WERI-Rb-1 (cell line): ENCODE data around the gene TTBK1.

Experiments
- DNase-seq: peaks from one replicate; pipeline ENCODE4 v3.0.0-alpha.2; 2020
- H3K27ac ChIP-seq: fragments of 250-450 bp; sonication (Bioruptor Pico); 2 replicates; pipeline ENCODE4 v1.5.1; 2020; ENCODE audit warnings: mild to moderate bottlenecking, moderate library complexity
- H3K27me3 ChIP-seq: fragments of 250-450 bp; sonication (Bioruptor Pico); 2 replicates; pipeline ENCODE4 v1.5.1; 2021; ENCODE audit warnings: mild to moderate bottlenecking, low read depth, moderate library complexity; ENCODE audit not compliant: insufficient read depth, severe bottlenecking
- H3K36me3 ChIP-seq: fragments of 250-450 bp; sonication (Bioruptor Pico); 2 replicates; pipeline ENCODE4 v1.5.1; 2020; ENCODE audit warnings: mild to moderate bottlenecking, moderate library complexity
- H3K4me3 ChIP-seq: 2 replicates; pipeline ENCODE4 v1.5.1; 2011; ENCODE audit warnings: low read depth, mild to moderate bottlenecking, control low read depth, low read length
- H3K9me3 ChIP-seq: fragments of 250-450 bp; sonication (Bioruptor Pico); 2 replicates; pipeline ENCODE4 v1.5.1; 2021; ENCODE audit warnings: mild to moderate bottlenecking, moderate library complexity; ENCODE audit not compliant: severe bottlenecking
- CTCF ChIP-seq: IDR thresholded peaks from 2 replicates; pipeline ENCODE4 v1.5.1; 2011; ENCODE audit warnings: low read depth, mild to moderate bottlenecking, control low read depth, inconsistent platforms, low read length

Gene TTBK1

GRCh38 chr6:43310624-43311023 lies 67.3 kb downstream of the TTBK1 start:
- H3K27ac ChIP-seq, result no peak overlapping the region
- TF ChIP-seq CTCF, result no peak

GRCh38 chr6:43311666-43312065 lies 68.4 kb downstream of the TTBK1 start:
- TF ChIP-seq CTCF, result no peak
- Histone ChIP-seq H3K27ac (no peak overlapping the region), H3K27me3 (no peaks in the 10 kb centered on the region), H3K36me3 (no peaks in the 10 kb centered on the region), H3K9me3 (no peaks in the 10 kb centered on the region), H3K4me3 (no peak overlapping the region)
- DNase-seq, result no peak

More at GRCh38 chr6:43310624-43311023, 67.3 kb downstream of the TTBK1 start:
- Histone ChIP-seq H3K4me3 (no peak overlapping the region), H3K9me3 (no peaks in the 10 kb centered on the region), H3K36me3 (no peaks in the 10 kb centered on the region), H3K27me3 (no peaks in the 10 kb centered on the region)
- DNase-seq, result no peak

GRCh38 chr6:43313813-43314212 lies 70.5 kb downstream of the TTBK1 start:
- no peaks in the 10 kb centered on the region for H3K27me3 ChIP-seq
- no peak for DNase-seq
- no peak for TF ChIP-seq CTCF
- H3K36me3 ChIP-seq, result no peaks in the 10 kb centered on the region
- no peak overlapping the region for H3K27ac ChIP-seq
- H3K4me3 ChIP-seq, result no peak overlapping the region
- no peaks in the 10 kb centered on the region for H3K9me3 ChIP-seq

- TF ChIP-seq CTCF, result no peak
- Histone ChIP-seq H3K27ac (no peak overlapping the region), H3K4me3 (no peak overlapping the region), H3K36me3 (no peaks in the 10 kb centered on the region), H3K9me3 (no peaks in the 10 kb centered on the region), H3K27me3 (no peaks in the 10 kb centered on the region)
- DNase-seq, result no peak
These were observed 74.7 kb downstream of the TTBK1 start for GRCh38 chr6:43318011-43318410.

- DNase-seq, result no peak
- TF ChIP-seq CTCF, result no peak
- Histone ChIP-seq H3K27me3 (no peaks in the 10 kb centered on the region), H3K4me3 (no peak overlapping the region), H3K9me3 (no peaks in the 10 kb centered on the region), H3K27ac (no peak overlapping the region), H3K36me3 (no peaks in the 10 kb centered on the region)
These were observed 82.6 kb downstream of the TTBK1 start for GRCh38 chr6:43325876-43326275.

- Histone ChIP-seq H3K27ac (no peak overlapping the region), H3K4me3 (no peak overlapping the region), H3K9me3 (no peaks in the 10 kb centered on the region), H3K36me3 (no peaks in the 10 kb centered on the region), H3K27me3 (no peaks in the 10 kb centered on the region)
- TF ChIP-seq CTCF, result no peak
- DNase-seq, result no peak
These were observed 85.2 kb downstream of the TTBK1 start for GRCh38 chr6:43328528-43328927.
